Measurements from ENCODE around the gene LGR5.

DNA sequence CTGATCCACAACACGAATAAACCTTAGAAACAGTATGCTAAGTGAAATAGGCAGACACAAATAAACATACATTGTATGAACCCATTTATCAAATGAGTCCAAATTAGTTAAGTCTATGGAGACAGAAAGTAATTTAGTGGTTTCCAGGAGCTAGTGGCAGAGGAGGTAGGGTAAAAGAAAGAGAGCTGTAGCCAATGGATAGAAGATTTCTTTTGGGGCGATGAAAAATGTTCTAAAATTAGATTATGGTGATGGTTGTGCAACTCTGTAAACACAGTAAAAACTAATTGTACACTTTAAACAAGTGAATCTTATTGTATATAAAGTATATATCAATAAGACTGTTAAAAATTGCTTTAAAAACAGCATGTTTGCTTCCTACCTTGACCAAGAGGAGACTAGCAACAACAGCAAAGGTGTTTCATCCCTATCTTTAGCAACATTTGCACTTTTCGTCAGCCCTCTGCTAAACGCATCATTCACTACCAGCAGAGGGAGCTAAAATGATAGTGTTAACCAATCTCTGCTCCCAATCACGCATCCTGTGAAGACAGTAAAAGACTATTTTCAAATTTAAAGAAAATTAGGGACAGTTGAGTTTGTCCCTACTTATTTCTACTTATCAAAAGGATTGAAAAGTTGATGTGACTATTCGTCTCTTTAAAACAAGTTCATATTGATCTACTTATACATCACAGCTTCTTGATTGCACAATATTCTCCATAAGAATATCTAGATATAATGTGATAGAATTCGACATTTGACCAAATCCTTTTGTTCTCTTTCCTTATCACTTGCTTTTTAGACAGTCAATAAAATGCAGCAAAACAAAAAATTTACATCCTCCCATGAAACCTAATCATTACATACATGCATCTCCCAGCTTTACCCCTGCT, 24.0 kb upstream of the LGR5 start:
- TF ChIP-seq EP300 (IDR thresholded peaks at IDR 0.05; ENCODE audit: low read length) (no peak), POLR2AphosphoS5 (IDR thresholded peaks at IDR 0.05; ENCODE audit: control insufficient read depth, insufficient read depth, low read depth, low read length) (no peak), YY1 (IDR thresholded peaks at IDR 0.05; ENCODE audit: borderline replicate concordance in 1 of 3, control insufficient read depth in 1 of 3, extremely low read depth in 1 of 3, insufficient read depth in 3 of 3, insufficient read length in 1 of 3, insufficient replicate concordance in 2 of 3, low read depth in 1 of 3, low read length in 2 of 3) (no peak), SRSF7 (optimal IDR thresholded peaks at IDR 0.05; ENCODE audit: low read depth, low read length) (no peak), GATAD2A (IDR thresholded peaks at IDR 0.05) (no peak), KLF16 (IDR thresholded peaks at IDR 0.05) (no peak), COPS2 (conservative IDR thresholded peaks at IDR 0.05) (no peak), TCF7 (IDR thresholded peaks at IDR 0.05; ENCODE audit: borderline replicate concordance) (no peak), ZNF707 (CRISPR knock-in tag; conservative IDR thresholded peaks at IDR 0.05) (no peak)
- TF ChIP-seq, protein P1, sequence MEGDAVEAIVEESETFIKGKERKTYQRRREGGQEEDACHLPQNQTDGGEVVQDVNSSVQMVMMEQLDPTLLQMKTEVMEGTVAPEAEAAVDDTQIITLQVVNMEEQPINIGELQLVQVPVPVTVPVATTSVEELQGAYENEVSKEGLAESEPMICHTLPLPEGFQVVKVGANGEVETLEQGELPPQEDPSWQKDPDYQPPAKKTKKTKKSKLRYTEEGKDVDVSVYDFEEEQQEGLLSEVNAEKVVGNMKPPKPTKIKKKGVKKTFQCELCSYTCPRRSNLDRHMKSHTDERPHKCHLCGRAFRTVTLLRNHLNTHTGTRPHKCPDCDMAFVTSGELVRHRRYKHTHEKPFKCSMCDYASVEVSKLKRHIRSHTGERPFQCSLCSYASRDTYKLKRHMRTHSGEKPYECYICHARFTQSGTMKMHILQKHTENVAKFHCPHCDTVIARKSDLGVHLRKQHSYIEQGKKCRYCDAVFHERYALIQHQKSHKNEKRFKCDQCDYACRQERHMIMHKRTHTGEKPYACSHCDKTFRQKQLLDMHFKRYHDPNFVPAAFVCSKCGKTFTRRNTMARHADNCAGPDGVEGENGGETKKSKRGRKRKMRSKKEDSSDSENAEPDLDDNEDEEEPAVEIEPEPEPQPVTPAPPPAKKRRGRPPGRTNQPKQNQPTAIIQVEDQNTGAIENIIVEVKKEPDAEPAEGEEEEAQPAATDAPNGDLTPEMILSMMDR (IDR thresholded peaks at IDR 0.05 in 2 of 3, conservative IDR thresholded peaks at IDR 0.05 in 1 of 3; ENCODE audit: insufficient read depth in 2 of 3, low read depth in 1 of 3, low read length in 3 of 3): peak; percentile 70 to 80 (median 72)
- TF ChIP-seq, protein P2, sequence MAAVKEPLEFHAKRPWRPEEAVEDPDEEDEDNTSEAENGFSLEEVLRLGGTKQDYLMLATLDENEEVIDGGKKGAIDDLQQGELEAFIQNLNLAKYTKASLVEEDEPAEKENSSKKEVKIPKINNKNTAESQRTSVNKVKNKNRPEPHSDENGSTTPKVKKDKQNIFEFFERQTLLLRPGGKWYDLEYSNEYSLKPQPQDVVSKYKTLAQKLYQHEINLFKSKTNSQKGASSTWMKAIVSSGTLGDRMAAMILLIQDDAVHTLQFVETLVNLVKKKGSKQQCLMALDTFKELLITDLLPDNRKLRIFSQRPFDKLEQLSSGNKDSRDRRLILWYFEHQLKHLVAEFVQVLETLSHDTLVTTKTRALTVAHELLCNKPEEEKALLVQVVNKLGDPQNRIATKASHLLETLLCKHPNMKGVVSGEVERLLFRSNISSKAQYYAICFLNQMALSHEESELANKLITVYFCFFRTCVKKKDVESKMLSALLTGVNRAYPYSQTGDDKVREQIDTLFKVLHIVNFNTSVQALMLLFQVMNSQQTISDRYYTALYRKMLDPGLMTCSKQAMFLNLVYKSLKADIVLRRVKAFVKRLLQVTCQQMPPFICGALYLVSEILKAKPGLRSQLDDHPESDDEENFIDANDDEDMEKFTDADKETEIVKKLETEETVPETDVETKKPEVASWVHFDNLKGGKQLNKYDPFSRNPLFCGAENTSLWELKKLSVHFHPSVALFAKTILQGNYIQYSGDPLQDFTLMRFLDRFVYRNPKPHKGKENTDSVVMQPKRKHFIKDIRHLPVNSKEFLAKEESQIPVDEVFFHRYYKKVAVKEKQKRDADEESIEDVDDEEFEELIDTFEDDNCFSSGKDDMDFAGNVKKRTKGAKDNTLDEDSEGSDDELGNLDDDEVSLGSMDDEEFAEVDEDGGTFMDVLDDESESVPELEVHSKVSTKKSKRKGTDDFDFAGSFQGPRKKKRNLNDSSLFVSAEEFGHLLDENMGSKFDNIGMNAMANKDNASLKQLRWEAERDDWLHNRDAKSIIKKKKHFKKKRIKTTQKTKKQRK (IDR thresholded peaks at IDR 0.05; ENCODE audit: borderline replicate concordance, low read depth, low read length): no peak
- TF ChIP-seq, protein P3, sequence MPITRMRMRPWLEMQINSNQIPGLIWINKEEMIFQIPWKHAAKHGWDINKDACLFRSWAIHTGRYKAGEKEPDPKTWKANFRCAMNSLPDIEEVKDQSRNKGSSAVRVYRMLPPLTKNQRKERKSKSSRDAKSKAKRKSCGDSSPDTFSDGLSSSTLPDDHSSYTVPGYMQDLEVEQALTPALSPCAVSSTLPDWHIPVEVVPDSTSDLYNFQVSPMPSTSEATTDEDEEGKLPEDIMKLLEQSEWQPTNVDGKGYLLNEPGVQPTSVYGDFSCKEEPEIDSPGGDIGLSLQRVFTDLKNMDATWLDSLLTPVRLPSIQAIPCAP (CRISPR knock-in tag; IDR thresholded peaks at IDR 0.05; ENCODE audit: borderline replicate concordance): no peak

Measured in K562 (cell line).